Panc1 (cell line): ENCODE measurements around the gene HPF1.

Source experiments
- CTCF ChIP-seq: fragments of 450-650 bp; IDR thresholded peaks from 2 replicates; pipeline ENCODE4 v1.5.1; 2017; ENCODE audit warnings: mild to moderate bottlenecking
- POLR2AphosphoS5 ChIP-seq: IDR thresholded peaks from 2 replicates; pipeline ENCODE4 v1.6.1; 2012; ENCODE audit warnings: mild to moderate bottlenecking, low read depth, low read length, moderate library complexity
- REST ChIP-seq, 2 experiments: IDR thresholded peaks; 2 replicates each; pipeline ENCODE4 v1.6.1; 2011 to 2012; ENCODE audit warnings: low read depth in 2 of 2, control low read depth in 1 of 2, low read length in 1 of 2, mild to moderate bottlenecking in 1 of 2, moderate library complexity in 1 of 2; ENCODE audit not compliant: insufficient read depth in 1 of 2
- TCF7L2 ChIP-seq: IDR thresholded peaks from 2 replicates; pipeline ENCODE4 v1.6.1; 2011; ENCODE audit warnings: mild to moderate bottlenecking, low read depth, low read length, inconsistent platforms

GRCh38 chr4:169716677-169717076, 41.1 kb downstream of the HPF1 start:
- TF ChIP-seq CTCF (no peak), REST (IDR thresholded peaks at IDR 0.05; ENCODE audit: insufficient read depth in 1 of 2, low read depth in 2 of 2, low read length in 1 of 2) (no peak), TCF7L2 (no peak), POLR2AphosphoS5 (no peak)
